Stimulated activated CD4-positive, alpha-beta T cell treated with anti-CD3 and anti-CD28 coated beads, TNF-alpha, amount 100 ng/mL, for 4 hours (primary cell): Measurements from ENCODE around the gene TP53INP2.
A peak's percentile ranks its signal among the peaks of the same experiment; 100 is the strongest.
"Not testable (repeated sequence)": the region's sequence is repeated elsewhere in the genome, so short reads cannot be mapped to it uniquely, and the experiment has no call there.

Source experiments
- DNase-seq, 3 experiments: peaks; one replicate each; pipeline ENCODE4 v3.0.0-alpha.2; 2020; ENCODE audit warnings: low read depth in 3 of 3

The TP53INP2 gene

GRCh38 chr20:34705397-34706301 is 1.5 kb downstream of the TP53INP2 start:
- no peak for DNase-seq

GRCh38 chr20:34706302-34706875 is 2.2 kb downstream of the TP53INP2 start:
- DNase-seq: no peak

GRCh38 chr20:34706912-34707784 is 3.0 kb downstream of the TP53INP2 start:
- DNase-seq: no peak

- peak; percentile 17 to 25 (median 21) for DNase-seq
These were observed 4.5 kb downstream of the TP53INP2 start for GRCh38 chr20:34708621-34709043.

- DNase-seq: peak; percentile 53 to 81 (median 65)
These were observed 5.1 kb downstream of the TP53INP2 start for GRCh38 chr20:34709044-34709830.

- DNase-seq: peak in 2 of 3 experiments; percentile 23 to 49
These were observed 5.9 kb downstream of the TP53INP2 start for GRCh38 chr20:34709831-34710567.

GRCh38 chr20:34710568-34710839 is 6.4 kb downstream of the TP53INP2 start:
- DNase-seq: no peak

GRCh38 chr20:34710861-34711574 is 6.9 kb downstream of the TP53INP2 start:
- no peak for DNase-seq

- DNase-seq: no peak
These were observed 7.8 kb downstream of the TP53INP2 start for GRCh38 chr20:34711813-34712430.

- DNase-seq: no peak
These were observed 8.5 kb downstream of the TP53INP2 start for GRCh38 chr20:34712525-34713192.

- DNase-seq: no peak
These were observed 9.2 kb downstream of the TP53INP2 start for GRCh38 chr20:34713194-34713943.

- not testable (repeated sequence) for DNase-seq
These were observed 9.9 kb downstream of the TP53INP2 start for GRCh38 chr20:34713944-34714515.

- no peak for DNase-seq
These were observed 11.2 kb downstream of the TP53INP2 start for GRCh38 chr20:34715384-34715783.

- DNase-seq: no peak
These were observed 12.7 kb downstream of the TP53INP2 start for GRCh38 chr20:34716921-34717229.

GRCh38 chr20:34717230-34718095 is 13.3 kb downstream of the TP53INP2 start:
- DNase-seq: no peak

GRCh38 chr20:34719242-34720017 is 15.3 kb downstream of the TP53INP2 start:
- DNase-seq: not testable (repeated sequence)
